H1 (cell line): ENCODE results near the gene DDX42. TPM values are rescaled to one million over a fixed set of nuclear protein-coding genes. Genes with fewer than 3 reads are reported as not detected.

Experiments
- CHD7 ChIP-seq: fragments of 300-600 bp; sonication (generic); IDR thresholded peaks from 2 replicates; pipeline ENCODE4 v1.7.1; 2012; ENCODE audit warnings: low read length, moderate library complexity, mild to moderate bottlenecking, inconsistent platforms; ENCODE audit not compliant: insufficient replicate concordance
- CREB1 ChIP-seq: IDR thresholded peaks from 2 replicates; pipeline ENCODE4 v1.6.1; 2012; ENCODE audit warnings: inconsistent platforms
- KDM1A ChIP-seq: fragments of 200-600, 300-600 bp; sonication (generic); IDR thresholded peaks from 2 replicates; pipeline ENCODE4 v1.7.1; 2016; ENCODE audit warnings: mild to moderate bottlenecking, low read length, borderline replicate concordance
- KDM4A ChIP-seq: IDR thresholded peaks from one replicate; pipeline ENCODE4 v1.7.1; 2012; ENCODE audit warnings: low read depth, mild to moderate bottlenecking, moderate library complexity, low read length, inconsistent platforms; ENCODE audit not compliant: severe bottlenecking
- TBP ChIP-seq: IDR thresholded peaks from 2 replicates; pipeline ENCODE4 v1.6.1; 2011; ENCODE audit warnings: low read depth, low read length, improper control_type of control experiment
- polyA plus RNA-seq, 7 experiments: library from polyadenylated mRNA; depleted of rRNA in 3 of 7; stranded (reverse) in 5 of 7; unstranded in 2 of 7; fragments of >200 nt in 5 of 7; fragments of 200-250 nt in 2 of 7; gene quantifications; 1 replicate in 5 of 7; 2 replicates in 1 of 7; 4 replicates in 1 of 7; pipeline versions ENCODE4 v1.2.1 to v1.2.3, GENCODE V29; 2011 to 2013; ENCODE audit warnings: missing spikeins in 2 of 7, mixed read lengths in 2 of 7
- total RNA-seq: library from RNA; stranded (reverse); fragmentation: NEBNext Ultra II Directional; extraction: Animal tissue kit (Norgen Biotek cat#: 25700); gene quantifications from 2 replicates; pipeline ENCODE4 v1.2.1, GENCODE V29; 2021

DDX42 gene
- total and polyA plus RNA-seq, 2 of the 8 experiments (the other 6 are each of a cell fraction or from before 2014, with no cell fraction given) = 40.6 to 114 TPM

GRCh38 chr17:63766754-63767153 lies 7.2 kb upstream of the DDX42 start (continued):
- no peak for TF ChIP-seq CHD7
- TF ChIP-seq TBP = no peak
- no peak for TF ChIP-seq CREB1
- no peak for TF ChIP-seq KDM1A
- TF ChIP-seq KDM4A = no peak
